Large intestine (tissue), 3 donors: ENCODE results near the gene KHDC1. TPM values are rescaled to one million over a fixed set of nuclear protein-coding genes. Genes with fewer than 3 reads are reported as not detected.
"Not testable (repeated sequence)": the region's sequence is repeated elsewhere in the genome, so short reads cannot be mapped to it uniquely, and the experiment has no call there.

Experiments
- DNase-seq, 2 donors: peaks; one replicate each; pipeline versions ENCODE4 v3.0.0 to v3.0.0-alpha.2; 2013
- H3K27ac ChIP-seq: one replicate; pipeline ENCODE4 v1.5.1; 2013; ENCODE audit warnings: low read length
- H3K27me3 ChIP-seq: 2 replicates; pipeline ENCODE4 v1.6.1; 2013; ENCODE audit warnings: low read length; ENCODE audit not compliant: control insufficient read depth, insufficient read depth
- H3K36me3 ChIP-seq: 2 replicates; pipeline ENCODE4 v1.6.1; 2013; ENCODE audit warnings: low read length; ENCODE audit not compliant: control insufficient read depth, insufficient read depth
- H3K4me1 ChIP-seq: one replicate; pipeline ENCODE4 v1.6.1; 2013; ENCODE audit warnings: low read length; ENCODE audit not compliant: control insufficient read depth, insufficient read depth
- H3K4me3 ChIP-seq: one replicate; pipeline ENCODE4 v1.5.1; 2013; ENCODE audit warnings: low read length
- H3K9me3 ChIP-seq: one replicate; pipeline ENCODE4 v1.6.1; 2013; ENCODE audit warnings: mild to moderate bottlenecking, low read depth, low read length, moderate library complexity; ENCODE audit not compliant: control insufficient read depth
- WGBS: methylation state at CpG from one replicate; pipeline ENCODE4 v1.1.5; 2013; ENCODE audit warnings: low lambda C conversion rate; ENCODE audit not compliant: insufficient coverage; 5-methylcytosine and 5-hydroxymethylcytosine counted together
- polyA plus RNA-seq: library from polyadenylated mRNA; unstranded; fragments of 120-200 nt; gene quantifications from one replicate; pipeline ENCODE4 v1.2.1, GENCODE V29; 2013

Gene KHDC1
- polyA plus RNA-seq, 1 donor, result 4.2 TPM

DNA sequence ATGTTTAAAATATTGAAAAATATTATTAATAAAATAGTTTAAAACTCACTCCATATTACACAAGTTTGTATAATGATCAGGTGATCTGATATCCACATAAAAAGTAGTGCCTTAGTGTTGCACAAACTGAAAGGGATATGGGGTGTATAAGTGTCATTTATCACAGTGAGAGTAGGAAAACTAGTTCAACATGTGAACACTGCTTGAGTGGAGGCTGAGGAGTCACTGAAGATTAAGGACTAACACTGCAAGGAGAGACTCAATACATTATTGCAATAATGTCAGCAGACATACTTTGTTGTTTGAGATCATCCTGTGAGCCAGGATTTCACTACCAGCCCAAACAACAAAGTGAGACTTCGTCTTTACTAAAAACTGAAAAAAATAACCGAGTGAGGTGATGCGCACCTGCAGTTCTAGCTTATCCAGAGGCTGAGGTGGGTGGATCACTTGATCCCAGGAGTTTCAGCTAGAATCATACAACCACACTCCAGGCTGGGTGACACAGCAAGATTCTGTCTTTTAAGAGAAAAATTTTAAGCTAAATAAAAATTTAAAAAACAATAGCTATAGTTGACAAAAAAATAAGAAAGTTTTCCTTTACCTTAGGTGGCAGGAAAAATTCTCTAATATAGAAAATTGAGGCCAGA, 35.3 kb downstream of the KHDC1 start:
- Histone ChIP-seq H3K4me3 (no peak overlapping the region), H3K4me1 (no peaks in the 10 kb centered on the region), H3K36me3 (no peaks in the 10 kb centered on the region), H3K27me3 (no peaks in the 10 kb centered on the region), H3K27ac (no peak overlapping the region), H3K9me3 (no peaks in the 10 kb centered on the region)
- DNase-seq, result no peak
- 100% methylated on average over 2 of the region's 3 CpGs for WGBS

DNA sequence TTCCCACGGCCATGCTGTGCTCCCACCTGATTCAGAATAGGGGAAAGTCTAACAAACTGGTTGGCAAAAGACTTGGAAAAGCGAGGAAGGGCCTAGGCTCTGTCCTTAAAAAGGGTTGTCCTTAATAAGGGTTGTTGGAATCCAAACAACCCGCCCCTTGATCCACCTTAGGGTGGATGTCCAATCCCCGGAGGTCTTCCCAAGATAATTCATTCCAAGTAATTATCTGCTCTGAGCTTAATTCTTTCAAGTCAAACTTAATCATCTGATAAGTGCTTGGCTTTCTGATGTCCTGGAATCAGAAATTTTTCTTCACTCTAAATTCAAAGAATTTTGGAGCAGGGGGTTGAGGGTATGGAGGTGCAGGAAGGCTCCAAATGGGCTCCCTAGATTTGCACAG, 37.6 kb downstream of the KHDC1 start, which contains the start of gene KHDC1L:
KHDC1L (minus strand) TSS at position 101 of the 400 bp plus-strand sequence; CDS start at position 13, 88 bp downstream.
- DNase-seq, result no peak
- H3K9me3 ChIP-seq, result no peaks in the 10 kb centered on the region
- no peak within 1 kb of the TSS for H3K4me3 ChIP-seq
- no peaks in the 10 kb centered on the region for H3K27me3 ChIP-seq
- H3K27ac ChIP-seq, result no peak within 1 kb of the TSS
- WGBS, result no CpG with 5 or more reads among the region's 4 CpGs
- no peaks in the 10 kb centered on the region for H3K4me1 ChIP-seq
- H3K36me3 ChIP-seq, result no peaks in the 10 kb centered on the region

GRCh38 chr6:73216859-73217258, 46.1 kb downstream of the KHDC1 start:
- H3K4me3 ChIP-seq, result no peak overlapping the region
- H3K27ac ChIP-seq, result no peak overlapping the region
- H3K36me3 ChIP-seq, result no peaks in the 10 kb centered on the region
- no peaks in the 10 kb centered on the region for H3K27me3 ChIP-seq
- no peaks in the 10 kb centered on the region for H3K9me3 ChIP-seq
- H3K4me1 ChIP-seq, result no peaks in the 10 kb centered on the region
- WGBS, result 100% methylated on average over 1 of the region's 2 CpGs
- DNase-seq, result no peak

GRCh38 chr6:73209117-73209516, 53.9 kb downstream of the KHDC1 start:
- Histone ChIP-seq H3K4me1 (no peaks in the 10 kb centered on the region), H3K27me3 (no peaks in the 10 kb centered on the region), H3K4me3 (no peak overlapping the region), H3K36me3 (no peaks in the 10 kb centered on the region), H3K9me3 (peaks cover 7% of the 10 kb centered on the region), H3K27ac (no peak overlapping the region)
- WGBS, result no CpG with 5 or more reads among the region's 9 CpGs
- no peak for DNase-seq

DNA sequence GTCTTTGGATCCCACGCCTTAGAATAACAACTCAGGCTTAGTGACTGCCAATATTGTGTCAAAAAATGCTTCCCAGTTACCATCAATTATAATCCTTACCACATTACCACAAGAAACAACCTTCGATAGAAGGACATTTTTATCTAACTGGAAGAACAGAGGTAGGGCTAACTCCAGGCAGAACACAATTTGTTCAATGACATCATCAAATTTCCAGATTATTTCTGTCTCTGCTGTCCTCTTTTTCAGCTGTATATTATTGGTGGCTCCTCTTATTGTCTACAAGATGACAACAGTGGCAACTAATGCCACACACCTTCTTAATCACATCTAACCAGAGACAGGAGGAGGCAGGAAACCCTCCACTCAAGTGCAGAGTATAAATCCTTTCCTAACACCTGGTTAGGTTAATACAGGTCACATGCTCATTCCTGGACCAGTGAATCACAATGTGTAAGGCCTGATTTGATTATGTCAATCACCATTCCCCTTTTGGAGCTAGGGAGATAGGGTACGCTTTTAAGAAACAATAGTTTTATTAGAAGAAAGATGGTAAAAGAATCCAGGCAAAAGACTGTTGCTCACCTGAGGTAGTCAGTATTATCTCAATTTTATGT, 55.7 kb downstream of the KHDC1 start:
- no peak overlapping the region for H3K27ac ChIP-seq
- H3K36me3 ChIP-seq, result no peaks in the 10 kb centered on the region
- 77% methylated on average over 2 of the region's 3 CpGs for WGBS
- H3K4me3 ChIP-seq, result no peak overlapping the region
- peaks cover 7% of the 10 kb centered on the region for H3K9me3 ChIP-seq
- H3K4me1 ChIP-seq, result no peaks in the 10 kb centered on the region
- H3K27me3 ChIP-seq, result no peaks in the 10 kb centered on the region
- DNase-seq, result no peak

- Histone ChIP-seq H3K4me1 (no peaks in the 10 kb centered on the region), H3K36me3 (no peaks in the 10 kb centered on the region), H3K9me3 (peaks cover 7% of the 10 kb centered on the region), H3K4me3 (no peak overlapping the region), H3K27ac (no peak overlapping the region), H3K27me3 (no peaks in the 10 kb centered on the region)
- DNase-seq, result no peak
- WGBS, result no CpG with 5 or more reads among the region's 4 CpGs
These were observed 58.7 kb downstream of the KHDC1 start for GRCh38 chr6:73204252-73204651.

DNA sequence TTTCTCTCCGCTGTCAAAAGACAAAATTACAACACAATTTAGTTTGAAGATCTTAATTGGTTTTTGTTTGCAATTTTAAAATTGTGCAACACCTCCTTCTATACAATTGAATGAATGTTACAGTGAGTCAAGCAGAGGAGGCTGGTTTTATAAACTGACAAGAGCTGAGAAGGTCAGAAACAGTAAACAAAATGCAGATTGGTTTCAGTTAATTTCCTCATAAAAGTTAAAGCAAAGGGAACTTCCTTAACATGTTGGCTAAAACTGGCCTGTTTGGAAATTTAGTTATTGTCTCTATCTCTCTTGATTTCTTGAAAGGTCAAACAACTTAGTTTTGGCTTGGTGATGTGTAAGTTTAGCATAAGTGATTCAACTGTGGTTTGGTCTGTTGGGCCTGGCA, 59.9 kb downstream of the KHDC1 start:
- WGBS, result no CpG with 5 or more reads among the region's 1 CpG
- no peak for DNase-seq
- H3K27me3 ChIP-seq, result no peaks in the 10 kb centered on the region
- H3K27ac ChIP-seq, result no peak overlapping the region
- no peak overlapping the region for H3K4me3 ChIP-seq
- no peaks in the 10 kb centered on the region for H3K4me1 ChIP-seq
- no peaks in the 10 kb centered on the region for H3K36me3 ChIP-seq
- H3K9me3 ChIP-seq, result peaks cover 7% of the 10 kb centered on the region

- Histone ChIP-seq H3K36me3 (no peaks in the 10 kb centered on the region), H3K27ac (no peak overlapping the region), H3K4me3 (no peak overlapping the region), H3K27me3 (no peaks in the 10 kb centered on the region), H3K4me1 (no peaks in the 10 kb centered on the region), H3K9me3 (peaks cover under 1% of the 10 kb centered on the region)
- WGBS, result 100% methylated on average over 2 of the region's 4 CpGs
- no peak for DNase-seq
These were observed 62.3 kb downstream of the KHDC1 start for GRCh38 chr6:73200735-73201134.

DNA sequence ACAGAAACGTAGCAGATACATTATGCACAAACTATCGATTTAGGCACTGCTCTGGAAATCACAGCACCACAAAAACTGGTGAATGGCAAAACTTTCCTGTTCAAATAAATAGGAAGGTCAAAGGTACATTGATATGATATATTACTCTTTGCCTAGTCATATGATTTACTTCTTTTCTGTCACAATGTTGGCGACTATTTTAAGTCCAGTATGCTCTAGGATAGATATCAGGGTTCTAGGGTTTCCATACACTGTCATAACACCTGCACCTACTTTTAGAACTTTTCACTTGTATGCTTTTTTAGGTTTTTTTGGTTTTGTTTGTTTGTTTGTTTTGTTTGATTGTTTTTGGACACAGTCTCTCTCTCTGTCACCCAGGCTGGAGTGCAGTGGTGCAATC, 62.7 kb downstream of the KHDC1 start:
- Histone ChIP-seq H3K36me3 (no peaks in the 10 kb centered on the region), H3K27ac (no peak overlapping the region), H3K9me3 (no peaks in the 10 kb centered on the region), H3K4me1 (no peaks in the 10 kb centered on the region), H3K27me3 (no peaks in the 10 kb centered on the region), H3K4me3 (no peak overlapping the region)
- no peak for DNase-seq
- WGBS, result 80% methylated on average over 1 of the region's 3 CpGs

- DNase-seq, result no peak
- H3K4me1 ChIP-seq, result no peaks in the 10 kb centered on the region
- no peak overlapping the region for H3K27ac ChIP-seq
- WGBS, result no CpG with 5 or more reads among the region's 7 CpGs
- H3K4me3 ChIP-seq, result no peak overlapping the region
- H3K27me3 ChIP-seq, result no peaks in the 10 kb centered on the region
- no peaks in the 10 kb centered on the region for H3K36me3 ChIP-seq
- no peaks in the 10 kb centered on the region for H3K9me3 ChIP-seq
These were observed 68.3 kb downstream of the KHDC1 start for GRCh38 chr6:73194744-73195143.

DNA sequence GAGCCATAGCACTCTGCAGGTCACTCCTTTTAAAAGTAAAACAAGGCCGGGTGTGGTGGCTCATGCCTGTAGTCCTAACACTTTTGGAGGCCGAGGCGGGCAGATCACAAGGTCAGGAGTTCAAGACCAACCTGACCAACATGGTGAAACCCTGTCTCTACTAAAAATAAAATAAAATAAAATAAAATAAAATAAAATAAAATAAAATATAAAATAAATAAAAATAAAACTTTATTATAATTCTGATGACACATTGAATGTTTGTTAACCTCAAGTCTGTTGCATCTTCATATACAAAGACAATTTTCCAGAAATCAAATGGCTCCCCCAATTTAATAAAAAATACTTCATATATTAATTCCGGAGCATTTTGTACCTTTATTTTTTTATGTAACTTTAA, 69.7 kb downstream of the KHDC1 start:
- not testable (repeated sequence) for H3K9me3 ChIP-seq, DNase-seq
- 100% methylated on average over 1 of the region's 4 CpGs for whole genome bisulfite sequencing

More for the DNA sequence above, 69.7 kb downstream of the KHDC1 start:
- H3K4me3 ChIP-seq, H3K36me3 ChIP-seq, H3K27me3 ChIP-seq, H3K27ac ChIP-seq, H3K4me1 ChIP-seq: not testable (repeated sequence)
